HFF-Myc (cell line): ENCODE results near the gene EVX2.

Source experiments
- DNase-seq: peaks from one replicate; pipeline ENCODE4 v3.0.0-alpha.2; 2011; ENCODE audit warnings: low read depth; ENCODE audit errors: extremely low read depth
- H3K4me3 ChIP-seq: replicated peaks from 2 replicates; pipeline ENCODE4 v1.5.1; 2011; ENCODE audit warnings: low read depth, mild to moderate bottlenecking, control low read depth, low read length
- TF ChIP-seq, protein P1 (sequence below): IDR thresholded peaks from 2 replicates; pipeline ENCODE4 v1.5.1; 2012; ENCODE audit warnings: mild to moderate bottlenecking, low read depth, low read length, control low read depth; ENCODE audit errors: missing control alignments

The EVX2 gene

DNA sequence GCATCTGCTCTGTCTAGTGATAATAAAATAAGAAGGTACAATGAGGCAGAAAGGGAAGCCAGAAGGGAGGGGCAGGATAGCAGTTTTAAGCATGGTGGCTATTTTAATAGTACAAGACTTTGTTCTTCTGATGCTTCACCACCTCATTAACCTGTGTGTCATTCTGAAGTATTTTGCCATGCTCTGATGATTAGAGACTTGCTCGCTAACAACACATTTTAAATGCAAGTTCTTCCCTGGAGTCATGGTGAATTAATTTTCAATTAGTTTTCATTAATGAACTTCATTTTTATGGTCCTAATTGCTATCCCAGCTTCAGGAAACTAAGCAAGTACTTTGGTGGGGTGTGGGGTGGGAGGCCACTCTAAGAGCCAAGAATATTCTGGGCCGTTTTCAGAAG is 56.0 kb downstream of the EVX2 start:
- no peak for DNase-seq
- TF ChIP-seq, protein P1, sequence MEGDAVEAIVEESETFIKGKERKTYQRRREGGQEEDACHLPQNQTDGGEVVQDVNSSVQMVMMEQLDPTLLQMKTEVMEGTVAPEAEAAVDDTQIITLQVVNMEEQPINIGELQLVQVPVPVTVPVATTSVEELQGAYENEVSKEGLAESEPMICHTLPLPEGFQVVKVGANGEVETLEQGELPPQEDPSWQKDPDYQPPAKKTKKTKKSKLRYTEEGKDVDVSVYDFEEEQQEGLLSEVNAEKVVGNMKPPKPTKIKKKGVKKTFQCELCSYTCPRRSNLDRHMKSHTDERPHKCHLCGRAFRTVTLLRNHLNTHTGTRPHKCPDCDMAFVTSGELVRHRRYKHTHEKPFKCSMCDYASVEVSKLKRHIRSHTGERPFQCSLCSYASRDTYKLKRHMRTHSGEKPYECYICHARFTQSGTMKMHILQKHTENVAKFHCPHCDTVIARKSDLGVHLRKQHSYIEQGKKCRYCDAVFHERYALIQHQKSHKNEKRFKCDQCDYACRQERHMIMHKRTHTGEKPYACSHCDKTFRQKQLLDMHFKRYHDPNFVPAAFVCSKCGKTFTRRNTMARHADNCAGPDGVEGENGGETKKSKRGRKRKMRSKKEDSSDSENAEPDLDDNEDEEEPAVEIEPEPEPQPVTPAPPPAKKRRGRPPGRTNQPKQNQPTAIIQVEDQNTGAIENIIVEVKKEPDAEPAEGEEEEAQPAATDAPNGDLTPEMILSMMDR, result no peak

More for the DNA sequence above, 56.0 kb downstream of the EVX2 start:
- H3K4me3 ChIP-seq, result no peak overlapping the region
